K562 (cell line): ENCODE data around the gene TMPO. TPM values are rescaled to one million over a fixed set of nuclear protein-coding genes. Genes with fewer than 3 reads are reported as not detected.

Experiments used
- CAMTA2 ChIP-seq: fragments of 250-450 bp; sonication (Bioruptor Pico); conservative IDR thresholded peaks from 2 replicates; pipeline ENCODE4 v1.5.1; 2022
- CEBPZ ChIP-seq: fragments of 150-350 bp; IDR thresholded peaks from 2 replicates; pipeline ENCODE4 v1.6.1; 2014; ENCODE audit warnings: low read depth, mild to moderate bottlenecking, low read length, borderline replicate concordance
- ETS2 ChIP-seq: IDR thresholded peaks from 2 replicates; pipeline ENCODE4 v1.6.1; 2016; ENCODE audit warnings: borderline replicate concordance, missing genetic modification characterization, mild to moderate bottlenecking, moderate library complexity, missing compliant biosample characterization; ENCODE audit not compliant: poor library complexity, severe bottlenecking
- HDAC1 ChIP-seq, 2 experiments: fragments of 450-650 bp; IDR thresholded peaks; 2 replicates each; pipeline ENCODE4 v1.6.1; 2016 to 2017; ENCODE audit warnings: inconsistent platforms in 1 of 2, mild to moderate bottlenecking in 1 of 2, moderate library complexity in 1 of 2
- HDAC2 ChIP-seq: fragments of 450-650 bp; IDR thresholded peaks from 2 replicates; pipeline ENCODE4 v1.6.1; 2016; ENCODE audit warnings: mild to moderate bottlenecking
- HDAC8 ChIP-seq: fragments of 450-650 bp; IDR thresholded peaks from 2 replicates; pipeline ENCODE4 v1.6.1; 2016; ENCODE audit warnings: mild to moderate bottlenecking, missing genetic modification characterization, moderate library complexity, missing compliant biosample characterization
- HNRNPLL ChIP-seq: fragments of 200-400 bp; formaldehyde crosslinking; IDR thresholded peaks from 2 replicates; pipeline ENCODE4 v1.6.1; 2017; ENCODE audit warnings: low read length, low read depth, mild to moderate bottlenecking; ENCODE audit not compliant: poor library complexity, severe bottlenecking
- MTA3 ChIP-seq: fragments of 450-650 bp; formaldehyde crosslinking; IDR thresholded peaks from 2 replicates; pipeline ENCODE4 v1.6.1; 2017; ENCODE audit warnings: mild to moderate bottlenecking, borderline replicate concordance
- POLR2AphosphoS2 ChIP-seq: IDR thresholded peaks from 2 replicates; pipeline ENCODE4 v1.6.1; 2012; ENCODE audit warnings: low read length, improper control_type of control experiment
- POU5F1 ChIP-seq: fragments of 150-350 bp; IDR thresholded peaks from 2 replicates; pipeline ENCODE4 v1.6.1; 2014; ENCODE audit warnings: borderline replicate concordance, low read length, low read depth, mild to moderate bottlenecking; ENCODE audit not compliant: partially characterized antibody
- RHOXF2B ChIP-seq: fragments of 250-450 bp; sonication (Bioruptor Pico); conservative IDR thresholded peaks from 2 replicates; pipeline ENCODE4 v1.5.1; 2021
- RNF219 ChIP-seq: fragments of 250-450 bp; sonication (Bioruptor Pico); IDR thresholded peaks from 2 replicates; pipeline ENCODE4 v1.5.0; 2022; ENCODE audit warnings: mild to moderate bottlenecking
- SAP30 ChIP-seq: fragments of 200-600 bp; sonication (generic); IDR thresholded peaks from 2 replicates; pipeline ENCODE4 v1.6.1; 2012; ENCODE audit warnings: borderline replicate concordance, low read depth, mild to moderate bottlenecking, moderate library complexity, low read length, control low read depth, inconsistent platforms; ENCODE audit not compliant: insufficient read depth, poor library complexity, severe bottlenecking
- THRA ChIP-seq: fragments of 450-650 bp; IDR thresholded peaks from 2 replicates; pipeline ENCODE4 v1.6.1; 2017; ENCODE audit warnings: mild to moderate bottlenecking, moderate library complexity
- ZNF347 ChIP-seq: fragments of 450-650 bp; formaldehyde crosslinking; IDR thresholded peaks from 2 replicates; pipeline ENCODE4 v1.4.0; 2020; ENCODE audit warnings: low read depth, mild to moderate bottlenecking, moderate library complexity
- ZNF655 ChIP-seq: fragments of 250-450 bp; sonication (Bioruptor Pico); IDR thresholded peaks from 2 replicates; pipeline ENCODE4 v1.5.0; 2021
- ZNF764 ChIP-seq: fragments of 250-450 bp; sonication (Bioruptor Pico); IDR thresholded peaks from 2 replicates; pipeline ENCODE4 v1.4.0; 2020; ENCODE audit warnings: low read depth, mild to moderate bottlenecking, moderate library complexity
- polyA plus RNA-seq, 8 experiments: library from polyadenylated mRNA; depleted of rRNA in 4 of 8; stranded (reverse) in 5 of 8; unstranded in 3 of 8; fragments of >200 nt; fragmentation: Nextera tagmentation in 2 of 8; fragmentation: Illumina TruSeq in 1 of 8; extraction: Ambion mirVana in 2 of 8; extraction: Trizol in 1 of 8; gene quantifications; 2 replicates each; pipeline versions ENCODE4 v1.2.1 to v1.2.3, GENCODE V29; 2011 to 2014; ENCODE audit warnings: inconsistent platforms in 1 of 8, missing spikeins in 1 of 8
- total RNA-seq, 7 experiments: library from RNA; depleted of rRNA in 6 of 7; stranded (reverse); fragments of >200 nt in 6 of 7; fragmentation: Illumina TruSeq in 2 of 7; extraction: Trizol in 2 of 7; gene quantifications; 2 replicates each; pipeline versions ENCODE4 v1.2.1 to v1.2.3, GENCODE V29; 2011 to 2021; ENCODE audit warnings: low replicate concordance in 1 of 7

Gene TMPO
- total and polyA plus RNA-seq, 9 of the 15 experiments (the other 6 are each of a cell fraction or from before 2014, with no cell fraction given), result 62.1 to 263 (median 182) TPM

- TF ChIP-seq RNF219 (CRISPR knock-in tag) (0 out of 2 replicates have a peak, but pooled peaks have one; percentile 60), MTA3 (peak; percentile 22; the same call in 1 of the 2 replicates), HDAC2 (peak; percentile 63), POLR2AphosphoS2 (peak; percentile 67; the same call in 1 of the 2 replicates), POU5F1 (no peak), RHOXF2B (no peak), HDAC1 (IDR thresholded peaks at IDR 0.05) (peak; percentile 41 to 88; a peak in 3 of 4 replicates), ZNF655 (no peak), SAP30 (no peak), HNRNPLL (peak; percentile 50), THRA (no peak), ZNF764 (CRISPR knock-in tag) (no peak), CEBPZ (no peak), HDAC8 (tag) (no peak), ZNF347 (no peak), CAMTA2 (CRISPR knock-in tag) (no peak), ETS2 (no peak)
These were observed 11.6 kb upstream of the TMPO start (continued) for GRCh38 chr12:98503592-98504367.
